Trophoblast cell (in vitro differentiated cells and primary cell): Measurements from ENCODE around the gene CLK2.
"Not testable (repeated sequence)": the region's sequence is repeated elsewhere in the genome, so short reads cannot be mapped to it uniquely, and the experiment has no call there.

Experiments used
- DNase-seq, 2 donors: peaks; one replicate each; pipeline ENCODE4 v3.0.0-alpha.2; 2016
- H2AFZ ChIP-seq: 2 replicates; pipeline ENCODE4 v1.6.1; 2013; ENCODE audit warnings: low read length, moderate library complexity, mild to moderate bottlenecking; ENCODE audit not compliant: insufficient read depth, poor library complexity
- H2AK5ac ChIP-seq: 2 replicates; pipeline ENCODE4 v1.6.1; 2013; ENCODE audit warnings: mild to moderate bottlenecking, low read length
- H2BK120ac ChIP-seq: 2 replicates; pipeline ENCODE4 v1.6.1; 2013; ENCODE audit warnings: low read length, mild to moderate bottlenecking, moderate library complexity; ENCODE audit not compliant: insufficient read depth, poor library complexity
- H2BK12ac ChIP-seq: 2 replicates; pipeline ENCODE4 v1.6.1; 2013; ENCODE audit warnings: mild to moderate bottlenecking, low read length, moderate library complexity
- H2BK5ac ChIP-seq: 2 replicates; pipeline ENCODE4 v1.6.1; 2013; ENCODE audit warnings: low read length, low read depth, moderate library complexity, mild to moderate bottlenecking; ENCODE audit not compliant: poor library complexity
- H3K14ac ChIP-seq: 2 replicates; pipeline ENCODE4 v1.6.1; 2013; ENCODE audit warnings: mild to moderate bottlenecking, low read length
- H3K18ac ChIP-seq: 2 replicates; pipeline ENCODE4 v1.6.1; 2013; ENCODE audit warnings: mild to moderate bottlenecking, low read length
- H3K23ac ChIP-seq: 2 replicates; pipeline ENCODE4 v1.6.1; 2013; ENCODE audit warnings: low read length
- H3K27ac ChIP-seq: 2 replicates; pipeline ENCODE4 v1.5.1; 2013; ENCODE audit warnings: low read depth, mild to moderate bottlenecking, inconsistent platforms, low read length, moderate library complexity
- H3K27me3 ChIP-seq: 2 replicates; pipeline ENCODE4 v1.6.1; 2013; ENCODE audit warnings: inconsistent platforms, mild to moderate bottlenecking, low read length, moderate library complexity; ENCODE audit not compliant: insufficient read depth
- H3K36me3 ChIP-seq, 2 experiments: 1 replicate in 1 of 2; 2 replicates in 1 of 2; pipeline ENCODE4 v1.6.1; 2013; ENCODE audit warnings: low read length in 2 of 2, mild to moderate bottlenecking in 2 of 2, moderate library complexity in 1 of 2; ENCODE audit not compliant: insufficient read depth in 2 of 2, control insufficient read depth in 1 of 2
- H3K4ac ChIP-seq: 2 replicates; pipeline ENCODE4 v1.6.1; 2013; ENCODE audit warnings: low read depth, mild to moderate bottlenecking, low read length, moderate library complexity
- H3K4me1 ChIP-seq, 2 experiments: 1 replicate in 1 of 2; 2 replicates in 1 of 2; pipeline ENCODE4 v1.6.1; 2013; ENCODE audit warnings: low read length in 2 of 2, mild to moderate bottlenecking in 2 of 2, moderate library complexity in 1 of 2; ENCODE audit not compliant: insufficient read depth in 2 of 2, control insufficient read depth in 1 of 2
- H3K4me2 ChIP-seq: 2 replicates; pipeline ENCODE4 v1.6.1; 2013; ENCODE audit warnings: inconsistent platforms, mild to moderate bottlenecking, low read length, moderate library complexity
- H3K4me3 ChIP-seq: 2 replicates; pipeline ENCODE4 v1.5.1; 2013; ENCODE audit warnings: mild to moderate bottlenecking, low read depth, low read length, inconsistent platforms
- H3K79me1 ChIP-seq: one replicate; pipeline ENCODE4 v1.6.1; 2013; ENCODE audit warnings: low read length
- H3K79me2 ChIP-seq: 2 replicates; pipeline ENCODE4 v1.6.1; 2013; ENCODE audit warnings: low read length, mild to moderate bottlenecking; ENCODE audit not compliant: control insufficient read depth, insufficient read depth, poor library complexity
- H3K9ac ChIP-seq: 2 replicates; pipeline ENCODE4 v1.6.1; 2013; ENCODE audit warnings: mild to moderate bottlenecking, low read length
- H3K9me3 ChIP-seq: 2 replicates; pipeline ENCODE4 v1.6.1; 2013; ENCODE audit warnings: low read depth, mild to moderate bottlenecking, control low read depth, inconsistent platforms, low read length; ENCODE audit not compliant: insufficient read depth
- H4K12ac ChIP-seq: 2 replicates; pipeline ENCODE4 v1.6.1; 2013; ENCODE audit warnings: low read depth, mild to moderate bottlenecking, low read length, moderate library complexity
- H4K8ac ChIP-seq: 2 replicates; pipeline ENCODE4 v1.6.1; 2013; ENCODE audit warnings: low read depth, mild to moderate bottlenecking, low read length, moderate library complexity
- H4K91ac ChIP-seq: one replicate; pipeline ENCODE4 v1.6.1; 2013; ENCODE audit warnings: low read depth, mild to moderate bottlenecking, low read length, moderate library complexity
- WGBS: extraction: QIAGEN DNeasy Blood & Tissue Kit; methylation state at CpG from one replicate; pipeline ENCODE4 v1.1.7; 2013; ENCODE audit warnings: missing lambda C conversion rate; ENCODE audit not compliant: insufficient read length, insufficient coverage; ENCODE audit errors: extremely low coverage; 5-methylcytosine and 5-hydroxymethylcytosine counted together

The CLK2 gene

GRCh38 chr1:155232001-155232978 lies 41.0 kb downstream of the CLK2 start:
- not testable (repeated sequence) for H3K79me1 ChIP-seq, H3K9me3 ChIP-seq, H2BK12ac ChIP-seq, H4K91ac ChIP-seq, H3K18ac ChIP-seq, H3K4me2 ChIP-seq, H2AFZ ChIP-seq, H2BK5ac ChIP-seq, H3K27ac ChIP-seq, H3K4ac ChIP-seq, H3K9ac ChIP-seq, H4K8ac ChIP-seq, H4K12ac ChIP-seq, H3K23ac ChIP-seq, H3K4me1 ChIP-seq, H3K27me3 ChIP-seq, H3K4me3 ChIP-seq, H3K79me2 ChIP-seq
- Histone ChIP-seq H3K14ac (peak overlapping the region; percentile 46), H2AK5ac (peak overlapping the region; percentile 71), H2BK120ac (peak overlapping the region; percentile 24), H3K36me3 (peaks cover 9 to 11% of the 10 kb centered on the region in 2 experiments)
- WGBS: no CpG with 5 or more reads among the region's 13 CpGs
- peak in 1 of 2 donors; percentile 40 for DNase-seq

DNA sequence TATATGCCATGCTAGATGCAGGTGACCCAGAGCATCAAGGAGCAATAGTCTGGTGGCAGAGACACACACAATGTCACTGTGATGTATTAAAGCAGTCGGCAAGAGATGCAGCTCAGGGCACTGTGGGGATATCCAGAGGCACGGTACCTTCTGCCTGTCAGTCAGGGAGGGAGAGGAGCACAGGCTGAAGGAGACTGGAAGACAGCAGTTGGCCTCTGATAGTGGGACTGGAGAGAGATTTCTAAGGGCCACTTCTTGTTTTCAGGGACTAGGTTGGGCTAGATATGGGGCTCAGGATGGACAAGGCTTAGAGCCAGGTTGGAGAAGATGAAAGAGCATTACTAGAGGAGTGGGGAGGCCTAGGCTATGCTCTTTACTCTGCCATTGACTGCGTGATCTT lies 42.0 kb downstream of the CLK2 start:
- H4K91ac ChIP-seq, H3K9ac ChIP-seq, H3K4me1 ChIP-seq, H3K27me3 ChIP-seq, H3K36me3 ChIP-seq, H2AFZ ChIP-seq, H3K23ac ChIP-seq, H3K27ac ChIP-seq, H3K9me3 ChIP-seq, H3K79me2 ChIP-seq, H2BK120ac ChIP-seq, H3K14ac ChIP-seq, H4K12ac ChIP-seq, H2BK12ac ChIP-seq, H3K4me2 ChIP-seq, H3K18ac ChIP-seq, H2AK5ac ChIP-seq, H3K4me3 ChIP-seq, H2BK5ac ChIP-seq, DNase-seq, H4K8ac ChIP-seq, H3K4ac ChIP-seq: not testable (repeated sequence)
- no CpG with 5 or more reads among the region's 3 CpGs for WGBS
- peaks cover 14% of the 10 kb centered on the region for H3K79me1 ChIP-seq

DNA sequence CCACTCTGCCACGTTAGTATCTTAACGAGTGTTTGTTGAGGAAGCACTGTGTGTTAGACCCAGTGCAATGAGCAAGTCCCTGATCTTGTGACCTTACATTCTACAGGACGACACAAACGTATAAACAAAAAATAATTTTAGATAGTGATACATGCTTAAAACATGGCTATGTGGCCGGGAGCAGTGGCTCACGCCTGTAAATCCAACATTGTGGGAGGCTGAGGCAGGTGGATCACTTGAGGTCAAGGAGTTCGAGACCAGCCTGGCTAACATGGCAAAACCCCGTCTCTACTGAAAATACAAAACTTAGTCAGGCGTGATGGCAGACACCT lies 45.2 kb downstream of the CLK2 start:
- Histone ChIP-seq H3K23ac (no peak overlapping the region), H3K36me3 (no peaks in the 10 kb centered on the region), H3K4ac (peak overlapping the region; percentile 41), H2AFZ (peak overlapping the region; percentile 34), H4K91ac (peak overlapping the region; percentile 83), H3K79me2 (peaks cover 9% of the 10 kb centered on the region), H3K79me1 (peaks cover 31% of the 10 kb centered on the region), H2BK12ac (peak overlapping the region; percentile 9), H3K14ac (peak overlapping the region; percentile 71), H2BK5ac (peak overlapping the region; percentile 38), H3K18ac (peak overlapping the region; percentile 53), H3K4me2 (peak overlapping the region; percentile 85), H4K8ac (peak overlapping the region; percentile 91), H3K9ac (peak overlapping the region; percentile 11), H2BK120ac (no peak overlapping the region), H3K9me3 (no peaks in the 10 kb centered on the region), H4K12ac (peak overlapping the region; percentile 85), H3K4me1 (peaks cover 18 to 26% of the 10 kb centered on the region in 2 experiments), H3K27me3 (no peaks in the 10 kb centered on the region), H2AK5ac (peak overlapping the region; percentile 33), H3K4me3 (no peak overlapping the region), H3K27ac (peak overlapping the region; percentile 79)
- WGBS: no CpG with 5 or more reads among the region's 9 CpGs
- no peak for DNase-seq

DNA sequence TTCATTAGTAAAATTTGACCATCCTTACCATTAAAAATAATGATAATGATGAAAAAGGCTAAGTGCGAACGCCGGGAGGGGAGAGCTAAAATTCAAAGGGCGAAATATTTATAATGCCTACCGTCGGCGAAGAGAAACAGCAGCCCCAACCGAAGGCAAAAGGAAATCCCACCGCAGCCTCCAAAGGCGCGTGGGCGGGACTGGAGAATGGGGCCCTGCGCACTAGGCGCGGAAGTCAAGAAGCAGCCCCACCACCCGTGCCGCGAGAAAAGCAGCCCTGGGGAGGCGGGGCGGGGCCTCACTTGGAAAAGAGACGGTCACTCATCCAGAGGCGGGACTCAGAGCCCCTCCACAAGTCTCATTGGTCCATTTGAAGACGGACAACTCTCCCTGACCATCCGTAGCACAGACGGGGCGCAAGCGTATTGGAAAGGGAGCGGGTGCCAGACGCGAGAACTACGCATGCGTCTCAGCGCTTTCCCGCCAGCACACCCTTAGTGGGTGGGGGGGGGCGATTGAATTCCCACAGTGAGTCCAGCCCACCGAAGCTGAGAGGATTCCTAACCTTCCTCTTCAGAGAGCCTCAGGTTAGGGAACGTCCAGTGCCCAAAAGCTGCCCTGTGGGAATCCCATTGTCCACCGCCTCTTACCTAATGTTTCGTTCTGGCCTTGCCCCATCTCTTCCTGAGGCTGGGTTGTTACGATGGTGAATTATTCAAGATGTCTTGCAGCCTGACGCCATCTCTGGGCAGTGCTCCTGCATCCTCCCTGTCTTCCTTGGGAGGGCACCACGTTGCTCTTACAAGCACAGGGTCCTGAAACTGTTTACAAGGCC lies 45.8 kb downstream of the CLK2 start:
- peak overlapping the region; percentile 33 for H2AK5ac ChIP-seq
- H3K14ac ChIP-seq: peak overlapping the region; percentile 71
- peaks cover 9% of the 10 kb centered on the region for H3K79me2 ChIP-seq
- no peaks in the 10 kb centered on the region for H3K36me3 ChIP-seq
- H3K18ac ChIP-seq: peak overlapping the region; percentile 53
- no peaks in the 10 kb centered on the region for H3K9me3 ChIP-seq
- H4K91ac ChIP-seq: peak overlapping the region; percentile 83
- H4K12ac ChIP-seq: peak overlapping the region; percentile 85
- no peaks in the 10 kb centered on the region for H3K27me3 ChIP-seq
- H3K4me3 ChIP-seq: peak overlapping the region; percentile 66
- peak overlapping the region; percentile 9 for H2BK12ac ChIP-seq
- DNase-seq: peak; percentile 97 to 99
- peaks cover 31% of the 10 kb centered on the region for H3K79me1 ChIP-seq
- H2BK120ac ChIP-seq: peak overlapping the region; percentile 67
- H3K27ac ChIP-seq: peak overlapping the region; percentile 79
- WGBS: no CpG with 5 or more reads among the region's 42 CpGs
- H3K4me2 ChIP-seq: peak overlapping the region; percentile 96
- H2AFZ ChIP-seq: peak overlapping the region; percentile 34
- peak overlapping the region; percentile 91 for H4K8ac ChIP-seq
- peak overlapping the region; percentile 88 for H3K9ac ChIP-seq
- H3K23ac ChIP-seq: no peak overlapping the region
- peak overlapping the region; percentile 38 for H2BK5ac ChIP-seq
- peak overlapping the region; percentile 41 for H3K4ac ChIP-seq
- H3K4me1 ChIP-seq: peaks cover 16 to 26% of the 10 kb centered on the region in 2 experiments
